Neuronal stem cell (in vitro differentiated cells): ENCODE results near the gene CDC42EP4.

Experiments
- DNase-seq: peaks from one replicate; pipeline ENCODE4 v3.0.0-alpha.2; 2013; ENCODE audit warnings: low spot score
- H2AFZ ChIP-seq: one replicate; pipeline ENCODE4 v1.6.1; 2013; ENCODE audit warnings: mild to moderate bottlenecking, low read length, inconsistent platforms
- H2AK5ac ChIP-seq: 2 replicates; pipeline ENCODE4 v1.6.1; 2013; ENCODE audit warnings: low read depth, mild to moderate bottlenecking, inconsistent platforms, low read length, moderate library complexity, mixed read lengths
- H2BK120ac ChIP-seq: 2 replicates; pipeline ENCODE4 v1.6.1; 2013; ENCODE audit warnings: low read depth, mild to moderate bottlenecking, inconsistent platforms, low read length, moderate library complexity, mixed read lengths
- H2BK12ac ChIP-seq: one replicate; pipeline ENCODE4 v1.6.1; 2013; ENCODE audit warnings: low read length, inconsistent platforms
- H2BK15ac ChIP-seq: 2 replicates; pipeline ENCODE4 v1.6.1; 2013; ENCODE audit warnings: mild to moderate bottlenecking, low read length, inconsistent platforms, mixed read lengths
- H2BK5ac ChIP-seq: one replicate; pipeline ENCODE4 v1.6.1; 2013; ENCODE audit warnings: inconsistent platforms, mild to moderate bottlenecking, low read length, moderate library complexity
- H3K14ac ChIP-seq: one replicate; pipeline ENCODE4 v1.6.1; 2013; ENCODE audit warnings: low read length, inconsistent platforms
- H3K18ac ChIP-seq: 2 replicates; pipeline ENCODE4 v1.6.1; 2013; ENCODE audit warnings: low read length, inconsistent platforms
- H3K23ac ChIP-seq: 2 replicates; pipeline ENCODE4 v1.6.1; 2013; ENCODE audit warnings: low read depth, mild to moderate bottlenecking, mixed read lengths, low read length, inconsistent platforms; ENCODE audit not compliant: poor library complexity
- H3K27ac ChIP-seq: replicated peaks from 3 replicates; pipeline ENCODE4 v1.5.1; 2013; ENCODE audit warnings: low read length, inconsistent platforms
- H3K27me3 ChIP-seq, 3 experiments: 2 replicates each; pipeline ENCODE4 v1.6.1; 2013; ENCODE audit warnings: low read length in 3 of 3, mild to moderate bottlenecking in 2 of 3, inconsistent platforms in 1 of 3, low read depth in 1 of 3, mixed read lengths in 1 of 3, moderate library complexity in 1 of 3; ENCODE audit not compliant: control insufficient read depth in 3 of 3, insufficient read depth in 3 of 3
- H3K36me3 ChIP-seq, 2 donors: replicated peaks in 1 of 2; 2 replicates each; pipeline ENCODE4 v1.6.1; 2013; ENCODE audit warnings: low read length in 2 of 2; ENCODE audit not compliant: control insufficient read depth in 2 of 2, insufficient read depth in 2 of 2
- H3K4ac ChIP-seq: 2 replicates; pipeline ENCODE4 v1.6.1; 2013; ENCODE audit warnings: inconsistent platforms, mild to moderate bottlenecking, low read length, moderate library complexity
- H3K4me1 ChIP-seq, 2 donors: 1 replicate in 1 of 2; 2 replicates in 1 of 2; pipeline ENCODE4 v1.6.1; 2013; ENCODE audit warnings: low read length in 2 of 2, low read depth in 1 of 2; ENCODE audit not compliant: control insufficient read depth in 2 of 2, insufficient read depth in 1 of 2
- H3K4me2 ChIP-seq: one replicate; pipeline ENCODE4 v1.6.1; 2013; ENCODE audit warnings: mild to moderate bottlenecking, low read length, inconsistent platforms; ENCODE audit not compliant: insufficient read depth, poor library complexity, severe bottlenecking
- H3K4me3 ChIP-seq, 2 donors: 2 replicates each; pipeline ENCODE4 v1.5.1; 2013; ENCODE audit warnings: low read length in 2 of 2, mild to moderate bottlenecking in 2 of 2, inconsistent platforms in 1 of 2, moderate library complexity in 1 of 2
- H3K79me1 ChIP-seq: one replicate; pipeline ENCODE4 v1.6.1; 2013; ENCODE audit warnings: low read depth, mild to moderate bottlenecking, inconsistent platforms, low read length, moderate library complexity
- H3K9ac ChIP-seq: one replicate; pipeline ENCODE4 v1.6.1; 2013; ENCODE audit warnings: mild to moderate bottlenecking, low read depth, low read length, inconsistent platforms; ENCODE audit not compliant: poor library complexity
- H3K9me3 ChIP-seq, 2 donors: replicated peaks in 1 of 2; 2 replicates each; pipeline versions ENCODE3 to v1.6.1; 2013; ENCODE audit warnings: low read length in 2 of 2, mild to moderate bottlenecking in 2 of 2, inconsistent platforms in 1 of 2, low read depth in 1 of 2, mixed read lengths in 1 of 2, moderate library complexity in 1 of 2; ENCODE audit not compliant: control insufficient read depth in 2 of 2, insufficient read depth in 1 of 2
- H4K8ac ChIP-seq: one replicate; pipeline ENCODE4 v1.6.1; 2013; ENCODE audit warnings: low read depth, mild to moderate bottlenecking, inconsistent platforms, low read length, moderate library complexity
- H4K91ac ChIP-seq: one replicate; pipeline ENCODE4 v1.6.1; 2013; ENCODE audit warnings: low read length, low read depth, mild to moderate bottlenecking, inconsistent platforms; ENCODE audit not compliant: poor library complexity
- WGBS, 2 donors: extraction: QIAGEN DNeasy Blood & Tissue Kit; methylation state at CpG; one replicate each; pipeline ENCODE4 v1.1.7; 2013; ENCODE audit warnings: missing lambda C conversion rate in 2 of 2, mixed read lengths in 1 of 2; ENCODE audit not compliant: insufficient read length in 2 of 2, insufficient replicate concordance in 1 of 2; ENCODE audit errors: extremely low coverage in 2 of 2; 5-methylcytosine and 5-hydroxymethylcytosine counted together

CDC42EP4 gene

DNA sequence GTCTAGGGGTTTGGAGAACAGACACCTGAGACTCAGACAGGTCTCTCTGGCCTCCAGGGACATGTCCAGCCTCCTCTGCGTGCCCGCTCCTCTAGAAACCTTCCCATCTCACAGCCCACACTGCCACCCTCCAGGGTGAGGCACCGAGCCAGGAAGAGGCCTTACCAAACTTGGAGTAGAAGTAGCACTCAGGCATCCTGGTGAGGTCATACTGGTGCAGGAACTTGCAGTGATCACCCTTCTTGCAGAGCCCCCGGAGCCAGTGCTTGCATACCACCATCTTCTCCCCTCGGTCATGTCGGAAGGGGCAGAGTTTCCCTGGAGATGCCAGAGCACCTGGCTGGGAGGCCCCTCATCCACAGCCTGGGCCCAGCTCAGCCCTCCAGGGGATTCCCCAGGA is 54.3 kb downstream of the CDC42EP4 start:
- Histone ChIP-seq H3K18ac (peak overlapping the region; percentile 61), H3K4me2 (no peak overlapping the region)

DNA sequence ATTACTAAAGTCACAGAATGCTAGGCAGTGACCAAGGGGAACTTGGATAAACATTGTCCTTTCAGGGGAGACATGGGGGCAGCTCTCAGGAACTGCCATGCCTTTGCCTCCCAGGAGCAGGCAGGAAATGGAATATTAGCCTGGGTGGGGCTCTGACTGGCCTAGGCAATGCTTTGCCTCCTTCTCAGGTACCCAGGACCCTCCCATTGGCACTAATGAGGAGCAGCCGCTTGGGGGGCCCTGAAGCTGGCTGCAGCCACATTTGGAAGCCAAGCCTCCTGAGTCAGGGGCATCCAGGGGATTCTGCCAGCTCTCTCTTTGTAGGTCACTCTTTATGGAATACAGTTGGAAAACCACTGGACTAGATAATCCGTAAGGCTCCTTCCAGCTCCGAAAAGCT is 55.6 kb downstream of the CDC42EP4 start:
- Histone ChIP-seq H2BK120ac (no peak overlapping the region), H3K36me3 (no peaks in the 10 kb centered on the region), H3K4me2 (no peak overlapping the region), H2AK5ac (no peak overlapping the region), H3K4ac (no peak overlapping the region), H4K8ac (no peak overlapping the region), H3K23ac (no peak overlapping the region), H3K4me1 (peaks cover under 1 to 2% of the 10 kb centered on the region in 2 donors), H3K27ac (no peak overlapping the region), H2AFZ (no peak overlapping the region), H2BK12ac (no peak overlapping the region), H2BK5ac (no peak overlapping the region), H2BK15ac (no peak overlapping the region), H3K18ac (peak overlapping the region; percentile 81), H3K4me3 (no peak overlapping the region), H3K14ac (no peak overlapping the region), H3K9ac (no peak overlapping the region), H3K9me3 (no peaks in the 10 kb centered on the region), H3K79me1 (no peaks in the 10 kb centered on the region), H4K91ac (no peak overlapping the region), H3K27me3 (no peaks in the 10 kb centered on the region)
- no CpG with 5 or more reads among the region's 3 CpGs for WGBS, 2 donors
- no peak for DNase-seq

More for the DNA sequence above, 54.3 kb downstream of the CDC42EP4 start:
- no peak for DNase-seq
- H4K8ac ChIP-seq, result no peak overlapping the region
- no peak overlapping the region for H3K9ac ChIP-seq
- no peak overlapping the region for H4K91ac ChIP-seq
- no peaks in the 10 kb centered on the region for H3K27me3 ChIP-seq
- H3K79me1 ChIP-seq, result no peaks in the 10 kb centered on the region
- H3K4me1 ChIP-seq, result peaks cover 10 to 11% of the 10 kb centered on the region in 2 donors
- no peak overlapping the region for H3K14ac ChIP-seq
- no peak overlapping the region for H3K4ac ChIP-seq
- peak overlapping the region; percentile 20 for H2AK5ac ChIP-seq
- no peak overlapping the region for H2BK5ac ChIP-seq
- H2BK15ac ChIP-seq, result no peak overlapping the region
- no peak overlapping the region for H3K23ac ChIP-seq
- WGBS, 2 donors, result no CpG with 5 or more reads among the region's 6 CpGs
- H3K27ac ChIP-seq, result no peak overlapping the region
- H3K4me3 ChIP-seq, result no peak overlapping the region
- no peak overlapping the region for H2BK12ac ChIP-seq
- H2AFZ ChIP-seq, result no peak overlapping the region
- H2BK120ac ChIP-seq, result no peak overlapping the region
- no peaks in the 10 kb centered on the region for H3K9me3 ChIP-seq
- no peaks in the 10 kb centered on the region for H3K36me3 ChIP-seq

DNA sequence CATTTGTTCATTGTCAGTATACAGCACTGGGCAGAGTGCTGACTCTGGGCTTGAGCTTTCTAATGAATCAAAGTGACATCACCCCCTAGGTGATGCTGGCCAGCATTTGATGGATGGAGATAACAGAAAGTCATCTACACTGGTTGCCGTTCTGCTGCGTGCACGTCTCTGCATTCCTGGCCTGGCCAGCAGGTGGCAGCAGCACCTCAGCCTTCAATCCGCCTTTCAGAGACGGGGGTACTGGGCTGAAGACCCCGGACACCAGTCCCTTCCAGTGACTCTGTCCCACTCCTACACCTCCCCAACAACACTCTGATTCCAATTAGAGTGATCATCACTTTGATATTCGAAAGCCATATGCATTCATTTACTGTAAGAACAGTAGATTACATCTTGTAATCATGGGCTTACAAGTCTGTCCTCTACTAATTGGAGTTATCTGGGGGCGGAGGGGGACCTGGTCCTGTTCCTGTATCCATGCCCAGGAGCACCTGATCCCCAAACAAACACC is 56.1 kb downstream of the CDC42EP4 start:
- Histone ChIP-seq H4K91ac (no peak overlapping the region), H2BK5ac (no peak overlapping the region), H3K9me3 (no peaks in the 10 kb centered on the region), H2AFZ (no peak overlapping the region), H4K8ac (no peak overlapping the region), H3K14ac (no peak overlapping the region), H2BK15ac (no peak overlapping the region), H3K18ac (no peak overlapping the region), H3K36me3 (no peaks in the 10 kb centered on the region), H3K79me1 (no peaks in the 10 kb centered on the region), H3K4me1 (peaks cover 2 to 4% of the 10 kb centered on the region in 2 donors), H3K4me2 (no peak overlapping the region), H3K4ac (no peak overlapping the region), H3K23ac (no peak overlapping the region), H3K27ac (no peak overlapping the region), H2BK120ac (no peak overlapping the region), H2BK12ac (no peak overlapping the region), H3K9ac (no peak overlapping the region), H3K4me3 (no peak overlapping the region), H3K27me3 (no peaks in the 10 kb centered on the region), H2AK5ac (no peak overlapping the region)
- peak; percentile 74 for DNase-seq
- WGBS, 2 donors, result no CpG with 5 or more reads among the region's 8 CpGs

DNA sequence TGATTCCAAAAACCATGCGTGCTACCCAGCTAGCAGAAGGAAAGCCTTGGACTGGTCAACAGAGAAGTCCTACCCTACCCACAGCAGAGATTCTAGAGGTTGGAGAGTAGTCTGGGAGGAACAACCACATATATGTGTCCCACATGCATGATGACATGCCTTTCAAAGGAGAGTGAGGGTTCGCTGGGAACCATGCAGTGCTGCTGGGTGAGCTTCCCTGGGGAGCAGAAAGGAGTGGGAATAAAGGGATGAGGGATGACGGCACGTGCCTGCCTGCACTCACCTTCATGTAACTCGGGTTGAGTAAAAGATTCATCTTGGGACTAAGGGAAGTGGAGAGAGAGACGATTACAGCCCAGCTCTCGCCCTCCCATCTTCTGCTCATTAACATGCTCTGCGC is 59.9 kb downstream of the CDC42EP4 start:
- no peak overlapping the region for H3K4ac ChIP-seq
- H3K4me3 ChIP-seq, result no peak overlapping the region
- H2BK12ac ChIP-seq, result no peak overlapping the region
- H3K4me1 ChIP-seq, result peaks cover 2 to 7% of the 10 kb centered on the region in 2 donors
- H3K36me3 ChIP-seq, result peaks cover 3 to 24% of the 10 kb centered on the region in 2 donors
- H4K91ac ChIP-seq, result no peak overlapping the region
- no peaks in the 10 kb centered on the region for H3K27me3 ChIP-seq
- no peak overlapping the region for H3K18ac ChIP-seq
- no peak overlapping the region for H4K8ac ChIP-seq
- no peak overlapping the region for H2BK15ac ChIP-seq
- no peak overlapping the region for H2BK120ac ChIP-seq
- H2AFZ ChIP-seq, result no peak overlapping the region
- H2AK5ac ChIP-seq, result no peak overlapping the region
- no peak overlapping the region for H3K27ac ChIP-seq
- H3K79me1 ChIP-seq, result no peaks in the 10 kb centered on the region
- no peak overlapping the region for H3K23ac ChIP-seq
- H3K4me2 ChIP-seq, result no peak overlapping the region
- DNase-seq, result no peak
- no peaks in the 10 kb centered on the region for H3K9me3 ChIP-seq
- no peak overlapping the region for H3K14ac ChIP-seq
- WGBS, 2 donors, result no CpG with 5 or more reads among the region's 8 CpGs
- no peak overlapping the region for H2BK5ac ChIP-seq
- no peak overlapping the region for H3K9ac ChIP-seq
